H9 (cell line): ENCODE measurements around the gene SMIM15. TPM values are rescaled to one million over a fixed set of nuclear protein-coding genes. Genes with fewer than 3 reads are reported as not detected.

Source experiments
- DNase-seq: peaks from one replicate; pipeline ENCODE4 v3.0.0-alpha.2; 2017
- H2AFZ ChIP-seq: one replicate; pipeline ENCODE4 v1.6.1; 2013; ENCODE audit warnings: mild to moderate bottlenecking, low read length, control low read depth, moderate library complexity
- H2AK5ac ChIP-seq: 2 replicates; pipeline ENCODE4 v1.6.1; 2013; ENCODE audit warnings: low read length, control low read depth, mixed read lengths; ENCODE audit not compliant: insufficient read length
- H2BK120ac ChIP-seq: one replicate; pipeline ENCODE4 v1.6.1; 2013; ENCODE audit warnings: low read depth, mild to moderate bottlenecking, low read length, control low read depth, inconsistent platforms; ENCODE audit not compliant: poor library complexity, severe bottlenecking
- H2BK12ac ChIP-seq: 2 replicates; pipeline ENCODE4 v1.6.1; 2013; ENCODE audit warnings: low read length, control low read depth, mixed read lengths, low read depth; ENCODE audit not compliant: insufficient read length
- H2BK15ac ChIP-seq: 2 replicates; pipeline ENCODE4 v1.6.1; 2013; ENCODE audit warnings: low read depth, low read length, control low read depth
- H2BK20ac ChIP-seq: one replicate; pipeline ENCODE4 v1.6.1; 2013; ENCODE audit warnings: low read depth, mild to moderate bottlenecking, low read length, control low read depth, inconsistent platforms; ENCODE audit not compliant: poor library complexity, severe bottlenecking
- H2BK5ac ChIP-seq: 2 replicates; pipeline ENCODE4 v1.6.1; 2013; ENCODE audit warnings: low read length, control low read depth, mixed read lengths; ENCODE audit not compliant: insufficient read length
- H3K14ac ChIP-seq: 2 replicates; pipeline ENCODE4 v1.6.1; 2013; ENCODE audit warnings: low read length, control low read depth; ENCODE audit not compliant: insufficient read depth
- H3K18ac ChIP-seq: 2 replicates; pipeline ENCODE4 v1.6.1; 2013; ENCODE audit warnings: low read depth, mild to moderate bottlenecking, mixed read lengths, low read length, control low read depth; ENCODE audit not compliant: insufficient read length
- H3K23ac ChIP-seq: 2 replicates; pipeline ENCODE4 v1.6.1; 2013; ENCODE audit warnings: low read length, control low read depth, mixed read lengths, low read depth; ENCODE audit not compliant: insufficient read length
- H3K23me2 ChIP-seq: 2 replicates; pipeline ENCODE4 v1.6.1; 2013; ENCODE audit warnings: low read depth, mild to moderate bottlenecking, mixed read lengths, low read length, control low read depth; ENCODE audit not compliant: insufficient read length, poor library complexity, severe bottlenecking
- H3K27ac ChIP-seq: 2 replicates; pipeline ENCODE4 v1.5.1; 2013; ENCODE audit warnings: low read length, control low read depth, mixed read lengths, low read depth; ENCODE audit not compliant: insufficient read length
- H3K27me3 ChIP-seq: 2 replicates; pipeline ENCODE4 v1.6.1; 2013; ENCODE audit warnings: low read length, control low read depth, inconsistent platforms; ENCODE audit not compliant: insufficient read depth
- H3K4ac ChIP-seq: 2 replicates; pipeline ENCODE4 v1.6.1; 2013; ENCODE audit warnings: low read depth, mild to moderate bottlenecking, control low read depth, inconsistent platforms, low read length, moderate library complexity
- H3K4me1 ChIP-seq: 2 replicates; pipeline ENCODE4 v1.6.1; 2013; ENCODE audit warnings: low read length, control low read depth, inconsistent platforms; ENCODE audit not compliant: insufficient read depth
- H3K4me2 ChIP-seq: 2 replicates; pipeline ENCODE4 v1.6.1; 2013; ENCODE audit warnings: low read length, control low read depth, mixed read lengths; ENCODE audit not compliant: insufficient read length, insufficient read depth
- H3K56ac ChIP-seq: 2 replicates; pipeline ENCODE4 v1.6.1; 2013; ENCODE audit warnings: low read depth, mild to moderate bottlenecking, mixed read lengths, low read length, control low read depth; ENCODE audit not compliant: insufficient read length
- H3K79me1 ChIP-seq: 2 replicates; pipeline ENCODE4 v1.6.1; 2013; ENCODE audit warnings: low read depth, mild to moderate bottlenecking, moderate library complexity, low read length, control low read depth, inconsistent platforms; ENCODE audit not compliant: insufficient read depth, poor library complexity, severe bottlenecking
- H3K79me2 ChIP-seq: 2 replicates; pipeline ENCODE4 v1.6.1; 2013; ENCODE audit warnings: low read length, control low read depth, inconsistent platforms; ENCODE audit not compliant: insufficient read depth
- H3K9ac ChIP-seq: 2 replicates; pipeline ENCODE4 v1.6.1; 2013; ENCODE audit warnings: low read length, control low read depth, mixed read lengths; ENCODE audit not compliant: insufficient read length; ENCODE audit errors: extremely low read depth
- H3K9me3 ChIP-seq: one replicate; pipeline ENCODE4 v1.6.1; 2013; ENCODE audit warnings: low read depth, low read length, inconsistent platforms; ENCODE audit not compliant: control insufficient read depth
- H3T11ph ChIP-seq: one replicate; pipeline ENCODE4 v1.6.1; 2013; ENCODE audit warnings: mild to moderate bottlenecking, low read length, control low read depth, inconsistent platforms
- H4K20me1 ChIP-seq: one replicate; pipeline ENCODE4 v1.6.1; 2013; ENCODE audit not compliant: control insufficient read depth, insufficient read length, insufficient read depth
- H4K5ac ChIP-seq: 2 replicates; pipeline ENCODE4 v1.6.1; 2013; ENCODE audit warnings: low read depth, mild to moderate bottlenecking, mixed read lengths, low read length, control low read depth; ENCODE audit not compliant: insufficient read length
- H4K8ac ChIP-seq: replicated peaks from 2 replicates; pipeline ENCODE4 v1.6.1; 2013; ENCODE audit warnings: low read length, control low read depth, mixed read lengths, low read depth; ENCODE audit not compliant: insufficient read length
- H4K91ac ChIP-seq: 2 replicates; pipeline ENCODE4 v1.6.1; 2013; ENCODE audit warnings: low read depth, mild to moderate bottlenecking, moderate library complexity, mixed read lengths, low read length, control low read depth; ENCODE audit not compliant: insufficient read length
- H3K27ac Mint-ChIP-seq, 3 experiments: 2 replicates in 2 of 3; 3 replicates in 1 of 3; pipeline ENCODE4 v1.8.0; 2020 to 2021; ENCODE audit warnings: mixed read lengths in 3 of 3, mild to moderate bottlenecking in 1 of 3, moderate library complexity in 1 of 3
- H3K27me3 Mint-ChIP-seq: 2 replicates; pipeline ENCODE4 v1.8.0; 2021; ENCODE audit warnings: low read depth, mild to moderate bottlenecking, moderate library complexity, mixed read lengths
- H3K36me3 Mint-ChIP-seq, 3 experiments: 2 replicates in 2 of 3; 3 replicates in 1 of 3; pipeline ENCODE4 v1.8.0; 2020 to 2021; ENCODE audit warnings: low read depth in 3 of 3, mixed read lengths in 3 of 3; ENCODE audit not compliant: insufficient read depth in 1 of 3
- H3K4me1 Mint-ChIP-seq, 2 experiments: 2 replicates each; pipeline ENCODE4 v1.8.0; 2020; ENCODE audit warnings: mixed read lengths in 2 of 2
- H3K4me3 Mint-ChIP-seq, 2 experiments: 2 replicates in 1 of 2; 3 replicates in 1 of 2; pipeline ENCODE4 v1.8.0; 2020 to 2021; ENCODE audit warnings: mild to moderate bottlenecking in 2 of 2, mixed read lengths in 2 of 2, moderate library complexity in 1 of 2
- H3K9me3 Mint-ChIP-seq, 2 experiments: 2 replicates in 1 of 2; 3 replicates in 1 of 2; pipeline ENCODE4 v1.8.0; 2020; ENCODE audit warnings: mild to moderate bottlenecking in 2 of 2, mixed read lengths in 2 of 2, moderate library complexity in 1 of 2
- WGBS: extraction: QIAGEN DNeasy Blood & Tissue Kit; methylation state at CpG from one replicate; pipeline ENCODE4 v1.1.7; 2013; ENCODE audit warnings: missing lambda C conversion rate, low lambda C conversion rate, mixed read lengths; ENCODE audit not compliant: insufficient read length; ENCODE audit errors: extremely low coverage; 5-methylcytosine and 5-hydroxymethylcytosine counted together
- total RNA-seq: library from RNA; stranded (reverse); gene quantifications from 2 replicates; pipeline ENCODE4 v1.2.1, GENCODE V29; 2021
- TF ChIP-seq, protein P1 (sequence below): fragments of 200-600 bp; sonication (generic); conservative IDR thresholded peaks from 3 replicates; pipeline ENCODE4 v1.8.0; 2021; ENCODE audit warnings: antibody characterized with exemption, mild to moderate bottlenecking

Gene SMIM15
- total RNA-seq, 1 experiment from 2014 or later: 75.3 TPM

DNA sequence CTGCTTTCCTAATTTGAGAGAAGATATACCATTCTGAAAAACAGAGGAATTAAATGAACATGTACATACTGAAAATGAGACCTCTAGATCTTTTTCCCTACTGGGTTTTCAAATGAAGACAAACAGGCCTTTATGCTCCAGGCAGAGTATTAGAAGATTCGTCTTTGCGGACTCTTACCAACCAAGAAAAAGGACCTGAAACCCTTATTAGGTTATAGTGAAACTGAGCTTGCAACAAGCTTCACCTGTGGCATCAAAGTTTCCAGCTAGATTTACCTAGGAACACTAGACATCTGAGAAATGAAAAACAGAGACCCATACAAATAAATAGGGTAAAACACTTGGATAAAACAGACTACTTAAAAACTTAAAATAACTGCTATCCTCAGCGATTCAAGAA is 46.3 kb downstream of the SMIM15 start:
- Histone ChIP-seq H3K4me2 (no peak overlapping the region), H4K5ac (no peak overlapping the region), H3K4me1 (no peaks in the 10 kb centered on the region), H4K20me1 (no peaks in the 10 kb centered on the region), H3K9ac (no peak overlapping the region), H2BK5ac (no peak overlapping the region), H3K79me1 (no peaks in the 10 kb centered on the region), H3K27me3 (no peaks in the 10 kb centered on the region), H3K9me3 (no peaks in the 10 kb centered on the region), H2BK12ac (no peak overlapping the region), H3K27ac (no peak overlapping the region), H3K23me2 (no peaks in the 10 kb centered on the region), H3T11ph (no peak overlapping the region), H3K23ac (no peak overlapping the region), H2BK120ac (no peak overlapping the region), H3K18ac (no peak overlapping the region), H4K8ac (no peak overlapping the region), H2BK15ac (no peak overlapping the region), H3K79me2 (no peaks in the 10 kb centered on the region), H3K4ac (no peak overlapping the region), H2AK5ac (no peak overlapping the region), H2AFZ (no peak overlapping the region), H4K91ac (no peak overlapping the region), H3K56ac (no peak overlapping the region), H3K14ac (no peak overlapping the region), H2BK20ac (no peak overlapping the region)
- Mint-ChIP-seq H3K9me3 (peaks cover 0 to 5% of the 10 kb centered on the region in 2 experiments; a peak in 2 of 5 replicates), H3K4me1 (no peaks in the 10 kb centered on the region), H3K27ac (no peak overlapping the region), H3K4me3 (no peak overlapping the region), H3K27me3 (no peaks in the 10 kb centered on the region), H3K36me3 (peaks cover 0 to 13% (median 0%) of the 10 kb centered on the region in 3 experiments; a peak in 3 of 7 replicates)
- DNase-seq: no peak
- no CpG with 5 or more reads among the region's 3 CpGs for WGBS
- TF ChIP-seq, protein P1, sequence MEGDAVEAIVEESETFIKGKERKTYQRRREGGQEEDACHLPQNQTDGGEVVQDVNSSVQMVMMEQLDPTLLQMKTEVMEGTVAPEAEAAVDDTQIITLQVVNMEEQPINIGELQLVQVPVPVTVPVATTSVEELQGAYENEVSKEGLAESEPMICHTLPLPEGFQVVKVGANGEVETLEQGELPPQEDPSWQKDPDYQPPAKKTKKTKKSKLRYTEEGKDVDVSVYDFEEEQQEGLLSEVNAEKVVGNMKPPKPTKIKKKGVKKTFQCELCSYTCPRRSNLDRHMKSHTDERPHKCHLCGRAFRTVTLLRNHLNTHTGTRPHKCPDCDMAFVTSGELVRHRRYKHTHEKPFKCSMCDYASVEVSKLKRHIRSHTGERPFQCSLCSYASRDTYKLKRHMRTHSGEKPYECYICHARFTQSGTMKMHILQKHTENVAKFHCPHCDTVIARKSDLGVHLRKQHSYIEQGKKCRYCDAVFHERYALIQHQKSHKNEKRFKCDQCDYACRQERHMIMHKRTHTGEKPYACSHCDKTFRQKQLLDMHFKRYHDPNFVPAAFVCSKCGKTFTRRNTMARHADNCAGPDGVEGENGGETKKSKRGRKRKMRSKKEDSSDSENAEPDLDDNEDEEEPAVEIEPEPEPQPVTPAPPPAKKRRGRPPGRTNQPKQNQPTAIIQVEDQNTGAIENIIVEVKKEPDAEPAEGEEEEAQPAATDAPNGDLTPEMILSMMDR: no peak
